ENCODE measurements around the gene LTBP1.

Gene LTBP1

GRCh38 chr2:33107690-33108482, 161.1 kb downstream of the LTBP1 start:
- no peaks in the 10 kb centered on the region for H3K36me3 ChIP-seq (replicated peaks)
- H3K4me1 ChIP-seq: no peaks in the 10 kb centered on the region

GRCh38 chr2:33108483-33109443, 162.0 kb downstream of the LTBP1 start:
- Histone ChIP-seq H3K4me1 (no peaks in the 10 kb centered on the region), H3K36me3 (replicated peaks) (no peaks in the 10 kb centered on the region), H3K9me3 (0 out of 2 replicates have a peak, but pooled peaks cover 2% of the 10 kb centered on the region), H3K27me3 (ENCODE audit: low read depth) (0 out of 2 replicates have a peak, but pooled peaks cover 2% of the 10 kb centered on the region), H3K4me3 (no peak overlapping the region)
- in situ Hi-C loops (cut with MboI; ENCODE audit: low sequenced_read_pairs): no loop called here
- no peak for DNase-seq (ENCODE audit: low spot score in 2 of 2)

More at GRCh38 chr2:33107690-33108482, 161.1 kb downstream of the LTBP1 start:
- no peak overlapping the region for H3K4me3 ChIP-seq
- 0 out of 2 replicates have a peak, but pooled peaks cover 2% of the 10 kb centered on the region for H3K9me3 ChIP-seq
- in situ Hi-C loops (cut with MboI; ENCODE audit: low sequenced_read_pairs): no loop called here
- DNase-seq (ENCODE audit: low spot score in 2 of 2): no peak
- 0 out of 2 replicates have a peak, but pooled peaks cover 2% of the 10 kb centered on the region for H3K27me3 ChIP-seq (ENCODE audit: low read depth)

GRCh38 chr2:33110461-33110860, 163.7 kb downstream of the LTBP1 start:
- Histone ChIP-seq H3K4me1 (no peaks in the 10 kb centered on the region), H3K9me3 (0 out of 2 replicates have a peak, but pooled peaks cover 2% of the 10 kb centered on the region), H3K27me3 (ENCODE audit: low read depth) (0 out of 2 replicates have a peak, but pooled peaks cover 2% of the 10 kb centered on the region), H3K4me3 (no peak overlapping the region), H3K36me3 (replicated peaks) (no peaks in the 10 kb centered on the region)
- DNase-seq (ENCODE audit: low spot score in 2 of 2): no peak
- in situ Hi-C loops (cut with MboI; ENCODE audit: low sequenced_read_pairs): no loop called here

GRCh38 chr2:33111002-33111446, 164.3 kb downstream of the LTBP1 start:
- 0 out of 2 replicates have a peak, but pooled peaks cover 2% of the 10 kb centered on the region for H3K27me3 ChIP-seq (ENCODE audit: low read depth)
- H3K4me3 ChIP-seq: no peak overlapping the region
- H3K36me3 ChIP-seq (replicated peaks): no peaks in the 10 kb centered on the region
- 0 out of 2 replicates have a peak, but pooled peaks cover 2% of the 10 kb centered on the region for H3K9me3 ChIP-seq
- no peaks in the 10 kb centered on the region for H3K4me1 ChIP-seq
- DNase-seq (ENCODE audit: low spot score in 2 of 2): no peak
- in situ Hi-C loops (cut with MboI; ENCODE audit: low sequenced_read_pairs): no loop called here

- H3K9me3 ChIP-seq: no peaks in the 10 kb centered on the region
- H3K27me3 ChIP-seq (ENCODE audit: low read depth): no peaks in the 10 kb centered on the region
- in situ Hi-C loops (cut with MboI; ENCODE audit: low sequenced_read_pairs): no loop called here
- no peaks in the 10 kb centered on the region for H3K36me3 ChIP-seq (replicated peaks)
- H3K4me1 ChIP-seq: no peaks in the 10 kb centered on the region
- no peak for DNase-seq (ENCODE audit: low spot score in 2 of 2)
- H3K4me3 ChIP-seq: no peak overlapping the region
These were observed 168.4 kb downstream of the LTBP1 start for GRCh38 chr2:33115196-33115595.

- Histone ChIP-seq H3K36me3 (replicated peaks) (no peaks in the 10 kb centered on the region), H3K4me1 (no peaks in the 10 kb centered on the region), H3K4me3 (no peak overlapping the region), H3K27me3 (ENCODE audit: low read depth) (no peaks in the 10 kb centered on the region), H3K9me3 (no peaks in the 10 kb centered on the region)
- no peak for DNase-seq (ENCODE audit: low spot score in 2 of 2)
- in situ Hi-C loops (cut with MboI; ENCODE audit: low sequenced_read_pairs): no loop called here
These were observed 169.0 kb downstream of the LTBP1 start for GRCh38 chr2:33115728-33116127.

GRCh38 chr2:33116799-33117198, 170.0 kb downstream of the LTBP1 start:
- H3K27me3 ChIP-seq (ENCODE audit: low read depth): no peaks in the 10 kb centered on the region
- DNase-seq (ENCODE audit: low spot score in 2 of 2): no peak
- H3K4me3 ChIP-seq: no peak overlapping the region
- in situ Hi-C loops (cut with MboI; ENCODE audit: low sequenced_read_pairs): no loop called here
- no peaks in the 10 kb centered on the region for H3K4me1 ChIP-seq
- H3K36me3 ChIP-seq (replicated peaks): no peaks in the 10 kb centered on the region
- no peaks in the 10 kb centered on the region for H3K9me3 ChIP-seq

GRCh38 chr2:33118651-33119050, 171.9 kb downstream of the LTBP1 start:
- no peak overlapping the region for H3K4me3 ChIP-seq
- no peaks in the 10 kb centered on the region for H3K27me3 ChIP-seq (ENCODE audit: low read depth)
- no peak for DNase-seq (ENCODE audit: low spot score in 2 of 2)
- H3K9me3 ChIP-seq: no peaks in the 10 kb centered on the region
- no peaks in the 10 kb centered on the region for H3K4me1 ChIP-seq
- in situ Hi-C loops (cut with MboI; ENCODE audit: low sequenced_read_pairs): no loop called here
- H3K36me3 ChIP-seq (replicated peaks): no peaks in the 10 kb centered on the region

- Histone ChIP-seq H3K4me1 (no peaks in the 10 kb centered on the region), H3K4me3 (no peak overlapping the region), H3K27me3 (ENCODE audit: low read depth) (no peaks in the 10 kb centered on the region), H3K36me3 (replicated peaks) (no peaks in the 10 kb centered on the region), H3K9me3 (no peaks in the 10 kb centered on the region)
- in situ Hi-C loops (cut with MboI; ENCODE audit: low sequenced_read_pairs): no loop called here
- no peak for DNase-seq (ENCODE audit: low spot score in 2 of 2)
These were observed 174.7 kb downstream of the LTBP1 start for GRCh38 chr2:33121416-33121815.

GRCh38 chr2:33121925-33122324, 175.2 kb downstream of the LTBP1 start:
- Histone ChIP-seq H3K36me3 (replicated peaks) (no peaks in the 10 kb centered on the region), H3K9me3 (no peaks in the 10 kb centered on the region), H3K4me3 (no peak overlapping the region), H3K27me3 (ENCODE audit: low read depth) (no peaks in the 10 kb centered on the region), H3K4me1 (no peaks in the 10 kb centered on the region)
- in situ Hi-C loops (cut with MboI; ENCODE audit: low sequenced_read_pairs): no loop called here
- DNase-seq (ENCODE audit: low spot score in 2 of 2): no peak

- no peaks in the 10 kb centered on the region for H3K9me3 ChIP-seq
- no peak for DNase-seq (ENCODE audit: low spot score in 2 of 2)
- H3K4me3 ChIP-seq: no peak overlapping the region
- H3K27me3 ChIP-seq (ENCODE audit: low read depth): no peaks in the 10 kb centered on the region
- no peaks in the 10 kb centered on the region for H3K36me3 ChIP-seq (replicated peaks)
- in situ Hi-C loops (cut with MboI; ENCODE audit: low sequenced_read_pairs): no loop called here
- H3K4me1 ChIP-seq: no peaks in the 10 kb centered on the region
These were observed 176.0 kb downstream of the LTBP1 start for GRCh38 chr2:33122726-33123125.

- no peaks in the 10 kb centered on the region for H3K27me3 ChIP-seq (ENCODE audit: low read depth)
- no peaks in the 10 kb centered on the region for H3K9me3 ChIP-seq
- no peak for DNase-seq (ENCODE audit: low spot score in 2 of 2)
- in situ Hi-C loops (cut with MboI; ENCODE audit: low sequenced_read_pairs): no loop called here
- no peak overlapping the region for H3K4me3 ChIP-seq
- H3K36me3 ChIP-seq (replicated peaks): no peaks in the 10 kb centered on the region
- H3K4me1 ChIP-seq: no peaks in the 10 kb centered on the region
These were observed 176.5 kb downstream of the LTBP1 start for GRCh38 chr2:33123216-33123615.

GRCh38 chr2:33126552-33126951, 179.8 kb downstream of the LTBP1 start:
- Histone ChIP-seq H3K4me3 (no peak overlapping the region), H3K9me3 (no peaks in the 10 kb centered on the region), H3K27me3 (ENCODE audit: low read depth) (no peaks in the 10 kb centered on the region), H3K36me3 (replicated peaks) (no peaks in the 10 kb centered on the region), H3K4me1 (no peaks in the 10 kb centered on the region)
- DNase-seq (ENCODE audit: low spot score in 2 of 2): no peak
- in situ Hi-C loops (cut with MboI; ENCODE audit: low sequenced_read_pairs): no loop called here

GRCh38 chr2:33126958-33127357, 180.2 kb downstream of the LTBP1 start:
- Histone ChIP-seq H3K4me1 (no peaks in the 10 kb centered on the region), H3K9me3 (no peaks in the 10 kb centered on the region), H3K36me3 (replicated peaks) (no peaks in the 10 kb centered on the region), H3K4me3 (no peak overlapping the region), H3K27me3 (ENCODE audit: low read depth) (no peaks in the 10 kb centered on the region)
- no peak for DNase-seq (ENCODE audit: low spot score in 2 of 2)
- in situ Hi-C loops (cut with MboI; ENCODE audit: low sequenced_read_pairs): no loop called here

All from HAP-1 (cell line).